SU-DHL-6 (cell line): Measurements from ENCODE around the gene COL21A1.

Experiments used
- H2AFZ ChIP-seq: fragments of 200-600 bp; sonication (generic); 2 replicates; pipeline ENCODE4 v1.6.1; 2014; ENCODE audit warnings: low read depth, mild to moderate bottlenecking, moderate library complexity, mixed read lengths, antibody characterized with exemption, low read length; ENCODE audit not compliant: severe bottlenecking
- H3F3A ChIP-seq: fragments of 200-600 bp; shearing (Covaris generic); 2 replicates; pipeline ENCODE4 v1.6.0; 2016; ENCODE audit warnings: antibody characterized with exemption, mild to moderate bottlenecking; ENCODE audit not compliant: insufficient read depth
- H3K27ac ChIP-seq: fragments of 200-600 bp; sonication (generic); 2 replicates; pipeline ENCODE4 v1.5.1; 2016; ENCODE audit warnings: low read depth, mild to moderate bottlenecking, low read length, moderate library complexity, mixed read lengths
- H3K27me3 ChIP-seq: fragments of 200-600 bp; sonication (generic), shearing (Covaris generic); 2 replicates; pipeline ENCODE4 v1.6.0; 2014; ENCODE audit warnings: mild to moderate bottlenecking, low read length
- H3K36me3 ChIP-seq: fragments of 200-600 bp; sonication (generic); 2 replicates; pipeline ENCODE4 v1.6.1; 2014; ENCODE audit warnings: mild to moderate bottlenecking, low read length, mixed read lengths
- H3K4me2 ChIP-seq: fragments of 300-600, 200-600 bp; shearing (Covaris generic), sonication (generic); 2 replicates; pipeline ENCODE4 v1.6.0; 2014; ENCODE audit warnings: low read length, low read depth, mild to moderate bottlenecking; ENCODE audit not compliant: poor library complexity, severe bottlenecking
- H3K4me3 ChIP-seq: fragments of 200-600 bp; sonication (generic); 2 replicates; pipeline ENCODE4 v1.5.1; 2014; ENCODE audit warnings: antibody characterized with exemption, low read length, mild to moderate bottlenecking, mixed read lengths; ENCODE audit not compliant: insufficient read depth, poor library complexity, severe bottlenecking
- H3K79me2 ChIP-seq: fragments of 200-600 bp; sonication (generic); 2 replicates; pipeline ENCODE4 v1.6.1; 2014; ENCODE audit warnings: mild to moderate bottlenecking, low read length, moderate library complexity; ENCODE audit not compliant: insufficient read depth
- H3K9ac ChIP-seq: fragments of 200-600 bp; sonication (generic); 2 replicates; pipeline ENCODE4 v1.7.0; 2014; ENCODE audit warnings: mild to moderate bottlenecking, low read length
- H3K9me2 ChIP-seq: fragments of 200-600 bp; sonication (generic); replicated peaks from 2 replicates; pipeline ENCODE4 v1.6.1; 2014; ENCODE audit warnings: low read length; ENCODE audit not compliant: insufficient read depth
- H3K9me3 ChIP-seq: fragments of 200-600 bp; sonication (generic); 2 replicates; pipeline ENCODE4 v1.6.1; 2014; ENCODE audit warnings: low read length, mixed read lengths; ENCODE audit not compliant: insufficient read depth
- H4K20me1 ChIP-seq: fragments of 200-600 bp; sonication (generic); 2 replicates; pipeline ENCODE4 v1.6.1; 2014; ENCODE audit warnings: low read depth, mild to moderate bottlenecking, antibody characterized with exemption, low read length, moderate library complexity, mixed read lengths
- CTCF ChIP-seq: fragments of 200-600 bp; sonication (generic); IDR thresholded peaks from one replicate; pipeline ENCODE4 v1.5.1; 2017; ENCODE audit warnings: antibody characterized with exemption, mild to moderate bottlenecking, low read length, moderate library complexity; ENCODE audit not compliant: insufficient read depth, poor library complexity, severe bottlenecking
- EZH2phosphoT487 ChIP-seq: fragments of 200-600 bp; sonication (generic), shearing (Covaris generic); conservative IDR thresholded peaks from 2 replicates; pipeline ENCODE4 v1.6.1; 2018; ENCODE audit warnings: mild to moderate bottlenecking, antibody characterized with exemption, low read length, moderate library complexity, mixed read lengths

Gene COL21A1

GRCh38 chr6:56158571-56158970 is 88.8 kb downstream of the COL21A1 start:
- Histone ChIP-seq H3K79me2 (no peaks in the 10 kb centered on the region), H3K9ac (no peak overlapping the region), H3K4me3 (no peak overlapping the region), H2AFZ (no peak overlapping the region), H3K36me3 (no peaks in the 10 kb centered on the region), H3K9me3 (no peaks in the 10 kb centered on the region), H3K9me2 (no peaks in the 10 kb centered on the region), H3F3A (no peaks in the 10 kb centered on the region), H4K20me1 (no peaks in the 10 kb centered on the region), H3K27me3 (no peaks in the 10 kb centered on the region), H3K4me2 (no peak overlapping the region), H3K27ac (no peak overlapping the region)
- TF ChIP-seq EZH2phosphoT487: no peak
- no peak for TF ChIP-seq CTCF

GRCh38 chr6:56156643-56157042 is 90.7 kb downstream of the COL21A1 start:
- H2AFZ ChIP-seq: no peak overlapping the region

DNA sequence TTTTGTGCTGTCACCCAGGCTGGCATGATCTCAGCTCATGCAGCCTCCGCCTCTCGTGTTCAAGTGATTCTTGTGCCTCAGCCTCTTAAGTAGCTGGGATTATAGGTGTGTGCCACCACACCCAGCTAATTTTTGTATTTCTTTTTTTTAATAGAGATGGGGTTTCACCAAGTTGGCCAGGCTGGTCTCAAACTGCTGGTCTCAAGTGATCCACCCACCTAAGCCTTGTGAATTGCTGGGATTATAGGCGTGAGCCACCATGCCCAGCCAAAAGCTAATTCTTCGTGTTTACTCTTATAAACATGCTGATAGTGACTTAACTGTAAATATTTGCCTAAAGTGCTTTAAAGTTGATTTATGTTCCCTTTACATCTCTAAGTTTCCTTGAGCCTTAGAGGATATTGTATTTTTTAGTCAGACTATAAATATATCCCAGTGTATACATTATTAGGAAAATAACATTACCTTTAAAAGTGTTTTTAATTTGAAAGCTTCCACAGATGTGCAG is 91.7 kb downstream of the COL21A1 start:
- Histone ChIP-seq H4K20me1 (no peaks in the 10 kb centered on the region), H3F3A (no peaks in the 10 kb centered on the region), H3K4me3 (no peak overlapping the region), H3K79me2 (no peaks in the 10 kb centered on the region), H3K27ac (no peak overlapping the region), H3K27me3 (no peaks in the 10 kb centered on the region), H3K36me3 (no peaks in the 10 kb centered on the region), H3K9ac (no peak overlapping the region), H3K9me3 (no peaks in the 10 kb centered on the region), H3K4me2 (no peak overlapping the region), H2AFZ (no peak overlapping the region), H3K9me2 (no peaks in the 10 kb centered on the region)
- TF ChIP-seq EZH2phosphoT487: no peak
- no peak for TF ChIP-seq CTCF

More at GRCh38 chr6:56156643-56157042, 90.7 kb downstream of the COL21A1 start:
- H3K9me2 ChIP-seq: no peaks in the 10 kb centered on the region
- H3K27ac ChIP-seq: no peak overlapping the region
- H3K36me3 ChIP-seq: no peaks in the 10 kb centered on the region
- TF ChIP-seq EZH2phosphoT487 (no peak), CTCF (no peak)
- no peaks in the 10 kb centered on the region for H3F3A ChIP-seq
- H3K9ac ChIP-seq: no peak overlapping the region
- no peaks in the 10 kb centered on the region for H3K79me2 ChIP-seq
- H3K9me3 ChIP-seq: no peaks in the 10 kb centered on the region
- H4K20me1 ChIP-seq: no peaks in the 10 kb centered on the region
- H3K27me3 ChIP-seq: no peaks in the 10 kb centered on the region
- no peak overlapping the region for H3K4me3 ChIP-seq
- no peak overlapping the region for H3K4me2 ChIP-seq
